GM23338 (cell line): ENCODE results near the gene KRTAP10-12. TPM values are rescaled to one million over a fixed set of nuclear protein-coding genes. Genes with fewer than 3 reads are reported as not detected.

Experiments used
- ATAC-seq: fragments of 200-7000 bp; cut with Tn5 transposase; 3 replicates; pipeline ENCODE4 v1.9.1; 2020
- DNase-seq: peaks from one replicate; pipeline ENCODE4 v3.0.0-alpha.2; 2015; ENCODE audit warnings: low spot score
- H2AFZ ChIP-seq: fragments of 200-600 bp; sonication (generic); 2 replicates; pipeline ENCODE4 v1.8.0; 2016; ENCODE audit warnings: antibody characterized with exemption, mild to moderate bottlenecking, moderate library complexity
- H3F3A ChIP-seq: fragments of 200-600 bp; sonication (generic); replicated peaks from 2 replicates; pipeline ENCODE4 v1.8.0; 2017; ENCODE audit warnings: antibody characterized with exemption, mixed run types, low read depth
- H3K27ac ChIP-seq: fragments of 200-600 bp; sonication (generic); 2 replicates; pipeline ENCODE4 v1.6.1; 2016; ENCODE audit warnings: low read depth
- H3K27me3 ChIP-seq: fragments of 200-600 bp; sonication (generic); 2 replicates; pipeline ENCODE4 v1.8.0; 2016; ENCODE audit warnings: mild to moderate bottlenecking, mixed run types, moderate library complexity; ENCODE audit not compliant: insufficient read depth
- H3K36me3 ChIP-seq: fragments of 200-600 bp; sonication (generic); 2 replicates; pipeline ENCODE4 v1.8.0; 2016; ENCODE audit warnings: mild to moderate bottlenecking; ENCODE audit not compliant: insufficient read depth
- H3K4me1 ChIP-seq: fragments of 200-600 bp; sonication (generic); 2 replicates; pipeline ENCODE4 v1.8.0; 2016; ENCODE audit warnings: mild to moderate bottlenecking, moderate library complexity; ENCODE audit not compliant: insufficient read depth
- H3K4me2 ChIP-seq: fragments of 200-600 bp; sonication (generic); 2 replicates; pipeline ENCODE4 v1.7.1; 2017; ENCODE audit warnings: mixed run types
- H3K4me3 ChIP-seq: fragments of 200-600 bp; sonication (generic); 2 replicates; pipeline ENCODE4 v1.6.1; 2016; ENCODE audit warnings: mixed run types
- H3K79me2 ChIP-seq: fragments of 200-600 bp; sonication (generic); replicated peaks from 2 replicates; pipeline ENCODE4 v1.8.0; 2017; ENCODE audit warnings: mild to moderate bottlenecking; ENCODE audit not compliant: insufficient read depth
- H3K9me2 ChIP-seq: fragments of 200-600 bp; sonication (generic); 2 replicates; pipeline ENCODE4 v1.8.0; 2017; ENCODE audit not compliant: insufficient read depth
- H4K20me1 ChIP-seq: fragments of 200-600 bp; sonication (generic); replicated peaks from 2 replicates; pipeline ENCODE4 v1.8.0; 2017; ENCODE audit warnings: mild to moderate bottlenecking; ENCODE audit not compliant: insufficient read depth
- H3K27ac Mint-ChIP-seq: 2 replicates; pipeline ENCODE4 v1.8.0; 2020; ENCODE audit warnings: inconsistent platforms, mild to moderate bottlenecking, moderate library complexity, mixed read lengths
- H3K27me3 Mint-ChIP-seq: 3 replicates; pipeline ENCODE4 v1.8.0; 2022; ENCODE audit warnings: low read depth, mild to moderate bottlenecking, moderate library complexity, mixed read lengths, inconsistent platforms; ENCODE audit not compliant: insufficient read depth, poor library complexity
- H3K36me3 Mint-ChIP-seq: 3 replicates; pipeline ENCODE4 v1.8.0; 2021; ENCODE audit warnings: low read depth, mild to moderate bottlenecking, inconsistent platforms, moderate library complexity, mixed read lengths
- H3K4me1 Mint-ChIP-seq: 3 replicates; pipeline ENCODE4 v1.8.0; 2020; ENCODE audit warnings: mild to moderate bottlenecking, inconsistent platforms, mixed read lengths
- H3K4me3 Mint-ChIP-seq: 3 replicates; pipeline ENCODE4 v1.8.0; 2021; ENCODE audit warnings: moderate library complexity, mild to moderate bottlenecking, inconsistent platforms, mixed read lengths
- H3K9me3 Mint-ChIP-seq: 3 replicates; pipeline ENCODE4 v1.8.0; 2020; ENCODE audit warnings: moderate library complexity, mild to moderate bottlenecking, inconsistent platforms, mixed read lengths
- CREB1 ChIP-seq: fragments of 250-450 bp; sonication (Bioruptor Pico); IDR thresholded peaks from 2 replicates; pipeline ENCODE4 v1.5.0; 2020; ENCODE audit warnings: low read depth, mild to moderate bottlenecking, moderate library complexity
- CTCF ChIP-seq, 2 experiments: fragments of 200-600 bp in 1 of 2; sonication (generic) in 1 of 2; conservative IDR thresholded peaks; 2 replicates each; pipeline versions ENCODE4 v1.5.1 to v1.6.1; 2016 to 2017; ENCODE audit warnings: antibody characterized with exemption in 2 of 2, low read depth in 2 of 2, mild to moderate bottlenecking in 2 of 2, moderate library complexity in 1 of 2
- ETS1 ChIP-seq: IDR thresholded peaks from 2 replicates; pipeline ENCODE4 v1.6.1; 2016; ENCODE audit warnings: antibody characterized with exemption
- EZH2 ChIP-seq: fragments of 200-600 bp; sonication (generic); IDR thresholded peaks from one replicate; pipeline ENCODE4 v1.8.0; 2017; ENCODE audit warnings: antibody characterized with exemption, mild to moderate bottlenecking, low read depth; ENCODE audit not compliant: unreplicated experiment
- EZH2phosphoT487 ChIP-seq: fragments of 200-600 bp; sonication (generic); IDR thresholded peaks from one replicate; pipeline ENCODE4 v1.8.1; 2018; ENCODE audit warnings: antibody characterized with exemption; ENCODE audit not compliant: unreplicated experiment
- JUNB ChIP-seq: IDR thresholded peaks from one replicate; pipeline ENCODE4 v1.6.1; 2016; ENCODE audit warnings: antibody characterized with exemption; ENCODE audit not compliant: unreplicated experiment
- NANOG ChIP-seq: IDR thresholded peaks from 2 replicates; pipeline ENCODE4 v1.6.1; 2016; ENCODE audit warnings: antibody characterized with exemption, borderline replicate concordance
- POLR2AphosphoS5 ChIP-seq: IDR thresholded peaks from 2 replicates; pipeline ENCODE4 v1.6.1; 2016; ENCODE audit warnings: antibody characterized with exemption, low read depth
- REST ChIP-seq: IDR thresholded peaks from one replicate; pipeline ENCODE4 v1.6.1; 2018; ENCODE audit warnings: antibody characterized with exemption; ENCODE audit not compliant: unreplicated experiment
- STAT1 ChIP-seq: IDR thresholded peaks from one replicate; pipeline ENCODE4 v1.6.1; 2016; ENCODE audit warnings: antibody characterized with exemption; ENCODE audit not compliant: unreplicated experiment
- ZNF114 ChIP-seq: fragments of 250-450 bp; sonication (Bioruptor Pico); IDR thresholded peaks from 2 replicates; pipeline ENCODE4 v1.5.0; 2020; ENCODE audit warnings: mild to moderate bottlenecking, moderate library complexity
- ZNF331 ChIP-seq: fragments of 250-450 bp; sonication (Bioruptor Pico); IDR thresholded peaks from 2 replicates; pipeline ENCODE4 v1.5.0; 2020; ENCODE audit warnings: low read depth, mild to moderate bottlenecking, moderate library complexity
- ZNF462 ChIP-seq: fragments of 250-450 bp; sonication (Bioruptor Pico); IDR thresholded peaks from 2 replicates; pipeline ENCODE4 v1.5.0; 2020; ENCODE audit warnings: mild to moderate bottlenecking, moderate library complexity
- polyA plus RNA-seq: library from polyadenylated mRNA; unstranded; fragments of >200 nt; fragmentation: Nextera tagmentation; extraction: Ambion mirVana; gene quantifications from 2 replicates; pipeline ENCODE4 v1.2.1, GENCODE V29; 2016
- total RNA-seq: library from RNA; depleted of rRNA; stranded (reverse); fragments of >200 nt; shearing (Covaris generic); gene quantifications from 2 replicates; pipeline ENCODE4 v1.2.3, GENCODE V29; 2014

KRTAP10-12 gene
- total and polyA plus RNA-seq, 2 experiments from 2014 or later: not detected

- H4K20me1 ChIP-seq: no peaks in the 10 kb centered on the region
- peaks cover 28% of the 10 kb centered on the region for H3K27me3 Mint-ChIP-seq
- H3K27ac ChIP-seq: no peak overlapping the region
- peaks cover 6% of the 10 kb centered on the region for H3K27me3 ChIP-seq
- H3K9me3 Mint-ChIP-seq: peaks cover 2% of the 10 kb centered on the region; the same call in 1 of the 3 replicates
- H3K4me1 Mint-ChIP-seq: peaks cover 79% of the 10 kb centered on the region
- no peaks in the 10 kb centered on the region for H3K36me3 ChIP-seq
- H3K4me3 ChIP-seq: no peak overlapping the region
- no peak overlapping the region for H2AFZ ChIP-seq
- TF ChIP-seq NANOG (no peak), EZH2phosphoT487 (no peak), ZNF331 (CRISPR knock-in tag) (no peak), CTCF (conservative IDR thresholded peaks at IDR 0.05; ENCODE audit: low read depth in 2 of 2) (no peak), ETS1 (no peak), EZH2 (no peak), ZNF114 (CRISPR knock-in tag) (no peak), POLR2AphosphoS5 (no peak), CREB1 (CRISPR knock-in tag) (no peak), STAT1 (no peak), ZNF462 (CRISPR knock-in tag) (no peak), JUNB (no peak), REST (no peak)
- H3K9me2 ChIP-seq: no peaks in the 10 kb centered on the region
- ATAC-seq (no peak), DNase-seq (no peak)
- no peak overlapping the region for H3K4me3 Mint-ChIP-seq
- no peak overlapping the region for H3K27ac Mint-ChIP-seq
- no peak overlapping the region for H3K4me2 ChIP-seq
- H3F3A ChIP-seq: 0 out of 2 replicates have a peak, but pooled peaks cover 4% of the 10 kb centered on the region
- no peaks in the 10 kb centered on the region for H3K36me3 Mint-ChIP-seq
- no peaks in the 10 kb centered on the region for H3K79me2 ChIP-seq
- peaks cover 46% of the 10 kb centered on the region for H3K4me1 ChIP-seq
These were observed 4.0 kb downstream of the KRTAP10-12 start for GRCh38 chr21:44701023-44701400.
